Activated T-cell treated with anti-CD3 and anti-CD28 coated beads for 4 hours (primary cell): ENCODE data around the gene RPS6KA3.
"Not testable (repeated sequence)": the region's sequence is repeated elsewhere in the genome, so short reads cannot be mapped to it uniquely, and the experiment has no call there.

Experiments used
- DNase-seq: peaks from one replicate; pipeline ENCODE4 v3.0.0-alpha.2; 2020

RPS6KA3 gene

DNA sequence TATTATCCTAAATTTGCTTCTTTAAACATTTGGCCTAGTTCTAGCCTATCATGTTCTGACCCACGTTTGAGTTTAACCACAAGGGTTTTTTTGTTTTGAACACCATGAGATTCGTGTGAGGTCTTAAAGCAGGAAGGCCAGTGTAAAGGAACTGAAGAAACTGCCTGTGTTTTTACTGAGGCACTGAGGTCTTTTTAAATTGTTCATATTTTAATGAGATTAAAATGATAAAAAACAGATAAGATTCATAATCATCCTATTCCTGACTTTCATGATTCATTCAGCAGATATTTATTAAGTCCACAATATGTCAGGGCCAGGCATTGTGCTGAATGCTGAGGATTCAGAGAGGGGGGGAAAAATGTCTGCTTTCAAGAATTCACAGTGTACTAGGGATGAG, 3.2 kb downstream of the RPS6KA3 start:
- DNase-seq: no peak

DNA sequence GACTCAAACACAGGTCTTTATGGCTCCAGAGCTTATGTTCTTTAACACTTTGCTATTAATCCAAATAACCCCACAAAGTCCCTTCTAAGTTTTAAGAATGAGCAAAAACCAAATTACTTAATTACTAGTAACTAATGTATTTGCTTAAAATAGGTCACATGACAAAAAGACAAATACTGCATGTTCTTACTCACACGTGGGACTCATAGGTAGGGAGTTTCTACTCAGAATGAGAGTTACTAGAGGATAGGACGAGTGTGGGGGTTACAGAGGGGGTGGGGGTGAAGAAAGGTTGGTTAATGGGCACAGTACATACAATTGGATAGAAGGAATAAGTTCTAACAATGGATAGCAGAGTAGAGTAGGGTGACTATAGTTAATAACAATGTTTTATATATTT, 5.8 kb downstream of the RPS6KA3 start:
- DNase-seq: no peak

DNA sequence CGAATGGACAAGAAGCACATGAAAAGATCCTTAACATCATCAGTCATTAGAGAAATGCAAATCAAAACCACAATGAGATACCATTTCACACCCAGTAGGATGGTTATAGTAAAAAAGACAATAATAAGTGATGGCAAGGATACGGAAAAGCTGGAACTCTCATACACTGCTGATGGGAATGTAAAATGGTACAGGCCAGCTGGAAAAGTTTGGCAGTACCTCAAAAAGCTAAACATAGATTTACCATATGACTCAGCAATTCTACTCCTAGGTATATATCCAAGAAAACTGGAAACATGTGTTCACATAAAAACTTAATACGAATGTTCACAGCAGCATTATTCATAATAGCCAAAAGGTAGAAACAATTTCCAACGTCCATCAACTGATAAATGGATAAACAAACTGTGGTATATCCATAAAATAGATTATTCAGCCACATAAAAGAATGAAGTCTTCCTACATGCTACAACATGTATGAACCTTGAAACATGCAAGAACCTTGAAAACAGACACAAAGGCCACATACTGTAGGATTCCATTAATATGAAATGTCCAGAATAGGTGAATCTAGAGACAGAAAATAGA, 11.9 kb downstream of the RPS6KA3 start:
- no peak for DNase-seq

DNA sequence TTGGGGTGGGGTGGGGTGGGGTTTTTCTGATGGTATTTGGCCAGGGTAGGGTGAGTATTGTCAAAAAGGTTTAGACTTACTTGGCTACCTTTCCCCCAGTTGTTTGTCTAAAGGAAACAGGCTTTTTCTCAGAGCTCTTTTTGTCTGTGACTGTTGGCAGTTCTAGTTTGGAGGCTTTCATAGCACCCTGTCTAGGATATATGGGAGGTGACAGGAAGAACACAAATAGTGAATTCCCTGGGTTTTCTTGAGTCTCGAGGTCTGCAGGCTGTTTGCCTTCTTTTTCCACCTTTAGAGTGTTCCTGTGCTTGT, 13.5 kb downstream of the RPS6KA3 start:
- DNase-seq: no peak

DNA sequence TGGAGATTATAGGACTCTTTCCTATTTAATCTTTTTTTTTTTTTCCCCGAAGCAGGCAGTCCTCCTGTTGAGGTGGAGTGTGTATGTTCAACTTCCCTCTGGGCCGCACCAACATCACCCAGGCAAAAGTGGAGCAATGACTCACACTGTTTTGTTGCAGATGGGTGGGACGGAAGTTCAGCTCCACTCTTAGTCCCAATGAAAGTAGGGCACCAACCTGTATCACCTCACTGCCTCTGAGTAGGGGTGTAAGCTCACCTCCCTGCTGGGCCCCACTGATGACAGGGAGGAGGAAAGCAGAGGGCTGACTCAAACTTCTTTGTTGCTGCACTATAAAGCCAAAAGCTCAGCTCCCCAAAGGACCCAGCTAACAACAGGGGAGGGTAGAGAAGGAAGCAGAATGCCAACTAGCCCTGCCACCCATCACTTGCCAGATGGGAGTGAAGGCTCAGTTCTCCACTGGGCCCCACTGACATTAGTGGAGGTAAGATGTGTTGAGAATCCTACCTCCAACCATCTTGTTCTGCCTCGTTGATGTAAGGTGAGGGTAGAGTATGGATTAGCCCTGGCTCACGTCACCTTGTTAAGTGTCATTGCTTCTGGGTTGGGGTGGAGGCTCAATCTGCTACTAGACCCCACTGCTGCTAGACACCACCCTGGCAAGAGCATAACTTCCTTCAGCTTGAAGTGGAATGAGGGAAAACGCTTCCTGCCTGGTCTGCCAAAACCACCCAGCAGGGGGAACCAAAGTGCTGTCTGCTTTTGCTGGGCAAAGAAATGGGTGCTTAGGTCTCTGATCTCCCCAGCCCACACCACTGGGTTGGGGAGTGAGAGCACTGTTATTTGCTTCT, 14.1 kb downstream of the RPS6KA3 start:
- peak; percentile 63 for DNase-seq

DNA sequence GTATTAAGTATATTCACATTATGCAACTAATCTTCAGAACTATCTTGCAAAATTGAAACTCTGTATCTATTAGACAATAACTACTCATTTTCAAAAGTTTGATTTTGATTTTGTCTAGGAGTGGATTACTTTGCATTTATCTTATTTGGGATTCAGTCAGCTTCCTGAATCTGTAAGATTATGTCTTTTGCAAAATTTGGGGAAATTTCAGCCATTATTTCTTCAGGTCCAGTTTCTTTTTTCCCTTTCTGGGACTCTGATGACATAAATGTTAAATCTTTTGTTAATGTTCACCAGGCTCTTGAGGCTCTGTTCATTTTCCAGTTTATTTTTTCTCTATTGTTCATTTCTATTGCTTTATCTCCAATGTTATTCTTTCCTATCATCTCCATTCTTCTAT, 15.0 kb downstream of the RPS6KA3 start:
- no peak for DNase-seq

DNA sequence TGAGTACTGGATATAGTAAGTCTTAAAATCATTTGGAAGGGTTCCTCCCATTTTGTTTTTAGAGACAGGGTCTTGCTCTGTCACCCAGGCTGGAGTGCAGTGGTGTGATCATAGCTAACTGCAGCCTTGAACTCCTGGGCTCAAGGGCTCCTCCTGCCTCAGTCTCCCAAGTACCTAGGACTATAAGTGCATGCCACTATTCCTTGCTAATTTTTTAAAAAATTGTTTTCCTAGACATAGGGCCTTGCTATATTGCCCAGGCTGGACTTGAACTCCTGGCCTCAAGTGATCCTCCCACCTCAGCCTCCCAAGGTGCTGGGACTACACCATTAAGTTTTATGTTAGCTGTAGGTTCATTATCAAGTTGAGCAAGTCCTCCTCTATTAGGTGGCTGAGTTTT, 16.6 kb downstream of the RPS6KA3 start:
- not testable (repeated sequence) for DNase-seq

DNA sequence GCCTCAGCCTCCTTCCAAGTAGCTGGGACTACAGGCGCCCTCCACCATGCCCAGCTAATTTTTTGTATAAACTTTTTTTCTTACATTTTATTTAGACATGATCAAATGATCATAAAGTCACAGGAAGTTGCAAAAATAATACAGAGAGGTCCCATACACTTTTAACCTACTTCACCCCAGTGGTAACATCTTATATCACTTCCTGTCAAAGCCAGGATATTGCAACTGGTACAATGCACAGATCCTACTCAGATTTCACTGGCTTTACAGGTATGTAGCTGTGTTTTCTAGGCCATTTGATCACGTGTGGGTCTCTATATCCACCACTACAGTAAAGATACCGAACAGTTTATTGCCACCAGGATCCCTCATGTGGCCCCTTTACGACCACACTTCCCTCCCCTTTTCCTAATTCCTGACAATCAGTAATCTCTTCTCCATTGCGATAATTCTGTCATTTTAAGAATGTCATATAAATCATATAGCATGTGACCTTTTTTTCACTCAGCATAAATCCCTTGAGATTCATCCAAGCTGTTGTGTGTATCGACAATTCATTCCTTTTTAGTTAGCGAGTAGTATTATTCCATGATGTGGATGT, 18.0 kb downstream of the RPS6KA3 start:
- DNase-seq: no peak

DNA sequence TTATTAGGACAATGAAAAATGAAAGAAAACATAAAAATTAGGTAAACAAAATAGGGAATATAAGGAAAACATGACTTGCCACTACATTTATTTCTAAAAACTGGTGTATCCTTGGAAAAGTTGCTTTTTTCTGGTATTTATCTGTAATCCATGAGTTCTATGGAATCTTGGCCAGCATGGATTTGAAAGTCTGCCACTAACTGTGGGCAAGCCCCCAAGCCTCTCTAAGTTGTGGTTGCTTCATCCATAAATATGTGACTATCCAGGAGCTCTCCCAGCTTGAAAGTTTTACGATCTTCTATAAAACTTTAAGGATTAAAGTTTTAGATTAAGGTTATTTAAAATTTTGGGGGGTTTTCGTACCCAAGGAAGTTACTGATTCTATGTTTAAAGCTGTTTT, 21.8 kb downstream of the RPS6KA3 start:
- no peak for DNase-seq

DNA sequence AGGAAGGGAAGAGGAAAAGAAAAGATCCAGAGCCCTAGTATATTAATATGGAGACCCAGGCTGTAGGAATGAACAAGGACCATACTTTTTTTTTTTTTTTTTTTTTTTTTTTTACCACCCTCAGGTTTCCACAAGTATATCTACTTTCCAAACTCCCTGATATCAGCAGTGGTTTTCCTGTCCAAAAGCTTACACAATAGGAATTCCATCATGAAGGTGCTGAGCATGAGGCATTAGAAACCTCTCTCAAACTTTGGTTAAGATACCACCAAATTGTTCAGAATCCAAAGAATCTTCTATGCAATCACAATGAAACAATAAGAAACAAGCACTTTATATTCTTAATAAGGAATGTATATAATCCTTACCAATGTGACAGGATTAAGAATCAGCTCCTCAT, 26.5 kb downstream of the RPS6KA3 start:
- no peak for DNase-seq

DNA sequence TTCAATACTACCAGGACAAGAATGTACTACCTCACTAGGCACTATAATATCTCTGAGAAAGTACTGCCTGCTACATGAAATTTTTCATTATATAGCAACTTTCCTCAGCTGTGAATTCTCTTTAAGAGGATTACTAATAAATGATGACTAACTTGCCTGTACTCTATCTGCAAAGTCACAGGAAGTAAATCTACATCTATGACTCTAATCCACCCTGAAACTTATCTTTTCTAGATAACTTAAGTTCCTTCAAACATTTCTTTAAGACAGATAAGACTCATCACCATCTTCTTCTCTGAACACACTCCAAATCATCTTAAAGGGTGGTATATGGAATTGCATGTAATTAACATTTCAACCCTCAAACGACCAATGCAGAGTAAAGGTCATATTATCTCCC, 28.8 kb downstream of the RPS6KA3 start:
- no peak for DNase-seq

DNA sequence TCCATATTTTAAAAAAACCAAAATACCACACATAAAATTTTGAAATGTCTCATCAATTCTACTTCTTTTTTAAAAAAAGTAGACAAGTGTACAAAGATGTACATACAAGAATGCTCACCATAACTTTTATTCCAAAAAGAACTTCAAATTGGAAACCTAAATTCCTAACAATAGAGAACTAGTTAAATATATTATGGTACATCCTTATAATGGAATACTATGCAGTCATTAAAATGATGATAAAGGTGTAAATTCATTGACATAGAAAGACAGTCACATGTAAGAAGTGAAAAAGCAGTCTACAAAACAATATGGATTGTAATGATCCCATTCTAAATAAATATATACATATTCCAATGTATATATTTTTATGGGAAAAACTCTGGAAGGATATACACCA, 31.0 kb downstream of the RPS6KA3 start:
- no peak for DNase-seq

DNA sequence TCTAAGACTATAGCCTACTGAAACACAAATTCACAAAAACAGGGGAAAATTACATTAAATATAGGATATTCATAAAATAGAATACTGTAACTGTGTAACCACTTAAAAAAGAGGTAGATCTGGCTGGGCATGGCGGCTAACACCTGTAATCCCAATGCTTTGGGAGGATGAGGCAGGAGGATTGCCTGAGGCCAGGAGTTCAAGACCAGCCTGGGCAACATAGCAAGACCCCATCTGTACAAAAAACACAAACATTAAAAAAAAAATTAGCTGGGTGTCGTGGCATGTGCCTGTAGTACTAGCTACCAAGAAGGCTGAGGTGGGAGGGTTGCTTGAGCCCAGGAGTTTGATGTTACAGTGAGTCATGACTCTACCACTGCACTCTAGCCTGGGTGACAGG, 33.4 kb downstream of the RPS6KA3 start:
- no peak for DNase-seq

DNA sequence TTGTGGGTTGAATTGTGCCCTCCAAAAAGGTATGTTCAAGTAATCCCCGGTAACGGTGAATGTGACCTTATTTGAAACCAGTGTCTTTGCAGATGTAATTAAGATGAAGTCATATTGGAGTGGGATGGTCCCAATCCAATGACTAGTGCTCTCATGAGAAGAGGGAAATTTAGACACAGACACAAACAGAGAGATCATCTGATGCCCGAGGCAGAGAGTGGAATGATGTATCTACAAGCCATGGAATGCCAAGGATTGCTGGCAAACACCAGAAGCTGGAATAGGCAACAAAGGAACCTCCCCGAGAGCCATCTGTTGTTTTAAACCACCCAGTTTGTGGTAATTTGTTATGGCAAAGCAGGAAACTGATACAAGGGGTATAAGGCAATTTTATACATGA, 35.1 kb downstream of the RPS6KA3 start:
- no peak for DNase-seq

DNA sequence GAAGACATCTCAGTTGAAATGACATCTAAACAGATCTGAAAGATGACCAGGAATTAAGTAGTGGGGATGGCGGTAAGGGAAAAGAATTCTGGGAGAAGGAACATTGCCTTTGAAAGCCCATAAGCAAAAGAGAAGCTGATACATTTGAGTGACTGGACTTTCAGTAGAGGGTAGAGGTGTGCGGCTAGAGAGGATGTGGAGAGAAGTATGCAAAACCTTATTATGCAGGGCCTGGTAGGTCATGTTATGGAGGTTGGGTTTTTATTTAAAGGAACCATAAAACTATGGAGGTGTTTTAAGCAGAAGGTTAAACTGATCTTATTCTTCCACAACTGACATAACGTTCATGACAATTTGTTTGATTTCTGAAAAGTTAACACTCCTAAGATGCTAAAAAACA, 36.3 kb downstream of the RPS6KA3 start:
- no peak for DNase-seq

DNA sequence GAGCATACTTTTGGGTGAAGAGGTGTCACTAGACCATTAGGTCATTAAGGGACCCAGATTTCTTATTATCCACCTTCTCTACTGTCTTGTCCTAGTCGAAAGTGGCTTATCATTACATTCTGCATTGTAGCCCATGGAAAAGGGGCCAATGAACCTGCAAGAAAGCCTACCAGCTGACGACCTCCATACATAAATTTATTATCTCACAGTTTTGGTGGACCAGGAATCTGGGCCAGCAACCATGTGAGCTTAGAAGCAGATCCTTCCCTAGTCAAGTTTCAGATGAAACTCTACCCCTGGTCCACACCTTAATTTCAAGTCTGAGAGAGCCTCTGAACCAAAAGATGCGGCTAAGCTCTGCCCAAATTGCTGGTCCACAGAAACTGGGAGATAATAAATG, 37.6 kb downstream of the RPS6KA3 start:
- no peak for DNase-seq

DNA sequence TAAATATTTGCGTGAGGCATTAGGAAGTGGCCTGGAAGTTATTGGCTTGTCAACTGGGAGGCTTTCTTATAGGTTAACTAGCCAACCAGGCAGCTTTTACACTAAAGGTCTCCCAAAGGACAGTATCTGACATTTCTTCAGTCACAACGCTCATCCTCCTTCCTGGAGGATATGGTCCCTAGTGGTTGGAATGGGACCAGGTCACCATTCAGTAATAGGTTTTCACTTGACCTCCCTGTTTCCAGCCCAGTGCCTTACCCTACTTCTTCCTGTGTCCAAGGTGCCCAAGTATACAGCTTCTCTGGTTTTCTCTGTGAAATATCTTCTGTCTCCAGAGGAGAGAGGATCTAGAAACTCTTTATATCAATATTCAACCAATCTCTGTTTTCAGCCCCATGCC, 38.5 kb downstream of the RPS6KA3 start:
- no peak for DNase-seq

DNA sequence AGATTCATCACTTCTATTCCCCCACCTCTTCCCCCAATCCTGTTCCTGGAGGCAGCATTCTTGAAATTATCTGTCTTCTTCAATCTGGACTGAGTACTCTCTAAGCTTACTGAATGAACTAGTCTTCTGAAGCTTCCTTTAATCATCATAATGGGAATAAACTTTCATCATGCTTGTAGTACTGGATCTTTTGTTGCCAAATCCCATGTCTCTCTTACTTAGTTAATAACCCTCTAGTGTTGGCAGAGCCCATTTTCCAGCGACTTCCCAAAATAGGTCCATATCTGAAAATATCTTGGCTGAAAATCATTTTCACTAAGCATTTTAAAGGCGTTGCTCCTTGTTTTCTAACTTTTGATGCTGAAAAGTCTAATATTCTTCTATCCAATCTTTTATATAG, 39.6 kb downstream of the RPS6KA3 start:
- DNase-seq: no peak

DNA sequence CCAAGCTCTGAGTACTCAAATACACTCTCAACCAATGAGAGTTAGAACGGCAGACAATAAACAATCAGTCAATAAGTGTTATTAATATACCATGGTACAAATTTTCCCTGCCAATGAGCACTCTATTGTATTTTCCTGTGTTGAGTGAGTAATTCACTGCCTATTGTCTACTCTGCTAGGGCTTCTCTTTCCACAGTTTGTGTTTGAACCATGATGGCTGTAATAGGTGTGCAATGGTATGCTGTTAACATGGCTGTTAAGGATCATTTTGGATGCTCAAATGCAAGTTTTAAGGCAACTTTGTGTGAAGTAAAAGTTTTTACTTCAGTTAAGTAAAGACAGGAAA, 41.2 kb downstream of the RPS6KA3 start:
- DNase-seq: no peak

DNA sequence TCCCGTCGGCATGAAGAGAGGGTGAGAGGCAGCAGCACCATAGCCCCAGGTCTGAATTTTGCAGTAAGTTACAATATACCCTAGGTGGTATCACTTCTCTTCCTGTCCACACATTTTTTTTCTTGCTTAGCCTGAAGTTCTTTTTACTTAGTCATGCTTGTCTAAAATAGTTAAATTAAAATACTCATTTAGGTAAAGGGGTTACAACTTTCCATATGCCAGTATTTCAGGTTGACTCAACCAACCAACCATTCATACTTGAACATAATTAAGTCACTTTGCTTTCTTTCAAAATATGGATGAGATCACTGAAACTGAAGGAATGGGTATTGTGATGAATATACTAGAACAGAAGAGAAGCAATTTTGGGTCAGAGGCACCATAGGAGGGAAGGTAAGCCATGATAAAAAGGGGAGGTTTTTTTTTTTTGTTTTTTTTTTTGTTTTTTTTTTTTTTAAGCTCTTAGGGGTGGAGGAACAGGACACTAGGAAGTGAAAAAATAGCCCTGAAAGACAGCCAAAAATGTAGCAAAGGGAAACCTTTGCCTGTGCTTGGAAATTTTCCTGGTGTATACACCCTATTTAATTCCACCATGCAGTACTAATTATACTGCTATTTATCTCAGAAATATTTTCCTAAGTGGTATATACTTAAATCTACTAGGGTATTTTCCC, 41.8 kb downstream of the RPS6KA3 start:
- no peak for DNase-seq

DNA sequence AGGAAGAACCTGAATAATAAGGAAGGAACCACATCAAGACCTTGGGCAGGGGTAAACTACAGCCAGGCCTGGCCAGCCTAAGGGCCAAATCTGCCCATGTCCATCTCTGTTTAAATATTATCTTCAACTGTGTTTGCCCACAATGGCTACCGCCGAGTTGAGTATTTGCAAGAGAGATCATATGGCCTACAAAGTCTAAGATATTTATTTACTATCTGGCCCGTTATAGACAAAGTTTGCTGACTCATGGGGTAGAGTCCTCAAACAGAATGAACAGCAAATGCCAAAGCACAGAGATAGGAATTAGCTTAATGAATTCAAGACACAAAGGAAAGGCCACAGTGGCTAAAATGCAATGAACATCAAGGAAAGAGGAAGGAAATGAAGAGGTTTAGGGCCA, 44.8 kb downstream of the RPS6KA3 start:
- DNase-seq: no peak

DNA sequence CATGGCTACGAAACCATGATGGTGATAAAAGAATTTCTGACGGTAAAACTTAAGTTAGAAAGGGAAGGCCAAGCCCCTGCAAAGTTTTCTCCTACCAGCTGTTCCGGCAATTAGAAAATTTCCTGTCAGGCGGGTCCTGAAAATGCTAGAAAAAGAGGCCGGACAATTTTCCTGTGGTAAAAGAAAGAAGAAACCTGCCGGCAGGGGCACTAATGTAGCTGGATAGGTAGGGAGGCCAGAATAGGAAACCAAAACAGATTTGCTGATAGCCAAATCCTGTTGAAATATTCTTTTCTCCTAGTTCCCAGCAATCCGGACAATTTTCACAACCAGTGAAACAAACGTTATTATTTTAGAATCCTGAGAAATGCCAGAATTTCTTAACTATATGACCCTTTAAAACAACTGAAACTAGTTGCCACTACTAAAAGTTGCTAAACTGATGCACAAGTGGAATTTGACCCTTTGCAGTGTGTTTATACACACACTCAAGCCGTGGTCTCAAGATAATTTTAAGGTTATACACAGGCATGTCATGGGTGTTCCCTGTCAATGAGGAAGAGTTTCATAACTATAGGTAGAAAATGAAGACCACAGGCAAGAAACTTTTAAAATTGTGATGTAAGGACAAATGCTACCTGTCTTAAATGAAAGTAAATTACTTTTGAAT, 47.7 kb downstream of the RPS6KA3 start:
- no peak for DNase-seq

DNA sequence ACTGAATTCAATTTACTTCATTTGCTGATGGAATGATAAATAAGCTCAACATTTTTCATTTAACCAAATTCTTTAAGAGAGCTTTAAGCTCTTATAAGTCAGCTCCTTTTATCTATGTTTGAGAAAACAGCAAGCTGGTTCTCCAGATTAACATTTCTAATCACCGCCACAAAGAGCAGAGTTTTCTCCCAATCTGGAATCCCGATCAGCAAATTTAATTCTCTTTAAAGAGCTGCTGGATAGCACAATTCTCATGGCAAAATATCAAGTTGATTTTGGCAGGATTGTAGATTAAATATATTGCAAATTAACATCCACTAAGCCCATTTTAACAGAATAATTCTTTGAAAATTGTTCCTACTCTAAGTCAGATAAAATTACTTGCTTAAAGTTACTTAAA, 48.8 kb downstream of the RPS6KA3 start:
- no peak for DNase-seq

DNA sequence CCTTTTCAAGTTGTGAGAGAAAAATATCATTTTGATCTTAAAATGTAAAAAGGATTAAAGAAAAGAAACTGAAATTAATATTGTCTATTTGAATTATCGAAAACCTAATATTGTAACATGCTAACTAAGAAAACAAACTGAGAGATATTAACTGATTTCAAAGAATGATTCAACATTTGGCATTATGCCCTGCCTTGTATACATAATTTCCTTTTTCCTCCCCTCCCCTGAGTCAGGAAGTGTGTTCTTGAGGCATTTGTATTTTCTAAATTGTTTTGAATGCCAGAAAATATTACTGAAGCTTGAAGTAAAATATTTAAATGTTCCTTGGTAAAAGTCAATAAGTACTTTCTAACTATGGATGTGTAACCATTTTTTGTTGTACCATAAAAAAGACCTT, 49.4 kb downstream of the RPS6KA3 start:
- DNase-seq: no peak
